Hepatocyte (in vitro differentiated cells): ENCODE measurements around the gene DLK2.

ENCODE experiments used
- EZH2 ChIP-seq: fragments of 200-600 bp; sonication (generic); IDR thresholded peaks from 2 replicates; pipeline ENCODE4 v1.6.1; 2016; ENCODE audit warnings: antibody characterized with exemption, mild to moderate bottlenecking, borderline replicate concordance
- EZH2phosphoT487 ChIP-seq: fragments of 200-600 bp; sonication (generic); IDR thresholded peaks from one replicate; pipeline ENCODE4 v1.6.1; 2018; ENCODE audit warnings: antibody characterized with exemption, mild to moderate bottlenecking, low read depth, moderate library complexity; ENCODE audit not compliant: unreplicated experiment, severe bottlenecking

DNA sequence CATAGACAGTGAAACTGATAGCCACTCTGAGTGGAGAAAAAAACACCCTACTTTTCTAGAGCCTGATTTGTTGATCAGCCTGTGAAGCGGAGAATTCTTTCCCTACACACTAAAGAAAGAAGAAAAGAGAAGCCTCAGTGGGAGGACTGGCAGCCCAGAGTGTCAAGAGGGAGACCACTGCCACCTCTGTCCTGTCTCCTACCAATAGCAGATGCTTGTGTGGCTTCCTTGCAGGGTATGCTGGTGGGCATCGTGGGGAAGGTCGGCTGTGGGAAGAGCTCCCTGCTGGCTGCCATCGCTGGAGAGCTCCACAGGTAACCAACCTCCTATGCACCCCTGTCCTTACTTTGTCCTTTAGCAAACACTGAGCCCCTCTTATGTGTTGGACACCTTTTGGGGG lies 17.6 kb downstream of the DLK2 start:
- TF ChIP-seq EZH2phosphoT487 (no peak), EZH2 (no peak)
